Measurements from ENCODE around the gene PAQR9. TPM values are rescaled to one million over a fixed set of nuclear protein-coding genes. Genes with fewer than 3 reads are reported as not detected.

Gene PAQR9
- total RNA-seq, 1 experiment from 2014 or later = not detected

DNA sequence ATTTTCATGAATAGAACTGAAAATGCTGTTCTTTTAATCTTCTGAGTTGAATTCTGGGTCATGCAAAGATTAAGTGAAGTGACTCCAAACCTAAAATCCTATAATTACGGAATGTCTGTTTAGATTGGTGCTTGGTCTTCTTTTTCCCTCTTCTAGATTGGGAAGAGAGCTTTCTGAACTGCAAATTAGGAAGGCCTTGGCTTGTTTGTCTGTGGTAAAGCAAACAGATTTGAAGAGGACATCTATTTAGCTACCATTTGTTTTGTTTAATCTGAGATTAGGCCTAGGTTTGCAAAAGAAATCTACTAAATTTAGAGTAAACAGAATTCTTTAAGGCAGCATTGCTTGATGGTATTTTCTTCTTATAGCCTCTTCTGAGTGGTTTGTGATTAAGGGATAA is 23.5 kb downstream of the PAQR9 start:
- Histone ChIP-seq H2AFZ (no peak overlapping the region; the same call in 1 of the 2 replicates), H3K9me2 (ENCODE audit: insufficient read depth) (no peaks in the 10 kb centered on the region), H3K4me1 (replicated peaks; ENCODE audit: insufficient read depth) (no peaks in the 10 kb centered on the region), H3K27ac (no peak overlapping the region), H4K20me1 (ENCODE audit: insufficient read depth) (no peaks in the 10 kb centered on the region), H3F3A (ENCODE audit: insufficient read depth, low read depth) (no peaks in the 10 kb centered on the region), H3K79me2 (ENCODE audit: low read depth) (no peaks in the 10 kb centered on the region), H3K4me2 (no peak overlapping the region), H3K4me3 (no peak overlapping the region), H3K36me3 (ENCODE audit: low read depth) (no peaks in the 10 kb centered on the region), H3K9me3 (ENCODE audit: insufficient read depth, low read depth) (no peaks in the 10 kb centered on the region), H3K27me3 (ENCODE audit: insufficient read depth, low read depth) (no peaks in the 10 kb centered on the region)
- BruUV-seq (replicated peaks) = no TSS peak
- ChIA-PET POLR2A (ENCODE audit: unreplicated experiment) (no interaction called here), CTCF (interaction anchor here (0.5 kb wide), 1 partner anchor 97 kb away, joined by 3 read pairs; no protein-coding TSS in a partner anchor)
- intact Hi-C loops (cut with micrococcal nuclease; ENCODE audit: unreplicated experiment) = no loop called here
- no peak for TF ChIP-seq EZH2 (IDR thresholded peaks at IDR 0.05; ENCODE audit: low read depth)
- TF ChIP-seq, protein P1, sequence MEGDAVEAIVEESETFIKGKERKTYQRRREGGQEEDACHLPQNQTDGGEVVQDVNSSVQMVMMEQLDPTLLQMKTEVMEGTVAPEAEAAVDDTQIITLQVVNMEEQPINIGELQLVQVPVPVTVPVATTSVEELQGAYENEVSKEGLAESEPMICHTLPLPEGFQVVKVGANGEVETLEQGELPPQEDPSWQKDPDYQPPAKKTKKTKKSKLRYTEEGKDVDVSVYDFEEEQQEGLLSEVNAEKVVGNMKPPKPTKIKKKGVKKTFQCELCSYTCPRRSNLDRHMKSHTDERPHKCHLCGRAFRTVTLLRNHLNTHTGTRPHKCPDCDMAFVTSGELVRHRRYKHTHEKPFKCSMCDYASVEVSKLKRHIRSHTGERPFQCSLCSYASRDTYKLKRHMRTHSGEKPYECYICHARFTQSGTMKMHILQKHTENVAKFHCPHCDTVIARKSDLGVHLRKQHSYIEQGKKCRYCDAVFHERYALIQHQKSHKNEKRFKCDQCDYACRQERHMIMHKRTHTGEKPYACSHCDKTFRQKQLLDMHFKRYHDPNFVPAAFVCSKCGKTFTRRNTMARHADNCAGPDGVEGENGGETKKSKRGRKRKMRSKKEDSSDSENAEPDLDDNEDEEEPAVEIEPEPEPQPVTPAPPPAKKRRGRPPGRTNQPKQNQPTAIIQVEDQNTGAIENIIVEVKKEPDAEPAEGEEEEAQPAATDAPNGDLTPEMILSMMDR (conservative IDR thresholded peaks at IDR 0.05) = no peak
- DNase-seq = no peak

GRCh38 chr3:142935963-142936362 is 27.5 kb downstream of the PAQR9 start:
- H3K4me3 ChIP-seq = no peak overlapping the region
- no peak overlapping the region for H3K27ac ChIP-seq
- H3F3A ChIP-seq (ENCODE audit: insufficient read depth, low read depth) = no peaks in the 10 kb centered on the region
- H2AFZ ChIP-seq = no peak overlapping the region
- H3K27me3 ChIP-seq (ENCODE audit: insufficient read depth, low read depth) = no peaks in the 10 kb centered on the region
- intact Hi-C loops (cut with micrococcal nuclease; ENCODE audit: unreplicated experiment) = no loop called here
- ChIA-PET CTCF (interaction anchor here (0.6 kb wide), 1 partner anchor 1381 kb away, joined by 3 read pairs; no protein-coding TSS in a partner anchor), POLR2A (ENCODE audit: unreplicated experiment) (no interaction called here)
- no peaks in the 10 kb centered on the region for H4K20me1 ChIP-seq (ENCODE audit: insufficient read depth)
- no peaks in the 10 kb centered on the region for H3K36me3 ChIP-seq (ENCODE audit: low read depth)
- TF ChIP-seq, protein P1 (conservative IDR thresholded peaks at IDR 0.05) = no peak
- TF ChIP-seq EZH2 (IDR thresholded peaks at IDR 0.05; ENCODE audit: low read depth) = no peak
- no peak for DNase-seq
- no TSS peak for BruUV-seq (replicated peaks)
- no peak overlapping the region for H3K4me2 ChIP-seq
- no peaks in the 10 kb centered on the region for H3K9me3 ChIP-seq (ENCODE audit: insufficient read depth, low read depth)
- H3K9me2 ChIP-seq (ENCODE audit: insufficient read depth) = no peaks in the 10 kb centered on the region
- no peaks in the 10 kb centered on the region for H3K79me2 ChIP-seq (ENCODE audit: low read depth)
- H3K4me1 ChIP-seq (replicated peaks; ENCODE audit: insufficient read depth) = no peaks in the 10 kb centered on the region

DNA sequence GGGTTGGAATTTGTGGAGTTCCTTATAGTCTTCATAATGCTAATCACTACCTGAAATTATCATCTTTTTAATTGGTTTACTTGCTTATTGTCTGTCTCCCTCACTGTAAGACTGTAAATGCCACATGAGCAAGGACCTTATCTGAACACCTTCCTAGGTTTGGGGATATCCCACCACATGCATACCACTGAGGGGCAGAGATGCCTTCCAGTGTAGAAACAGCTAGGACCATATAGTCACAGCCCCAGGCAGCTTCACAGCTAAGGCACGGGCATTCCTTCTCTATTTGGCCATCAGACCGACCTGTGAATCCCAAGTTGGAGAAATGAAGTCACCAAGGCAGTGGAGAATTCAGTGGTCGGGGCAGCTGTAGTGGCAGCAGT is 28.6 kb downstream of the PAQR9 start:
- intact Hi-C loops (cut with micrococcal nuclease; ENCODE audit: unreplicated experiment) = loop anchor here (5.0 kb wide), 1 partner anchor 108 kb away; no protein-coding TSS in a partner anchor
- no peak for TF ChIP-seq EZH2 (IDR thresholded peaks at IDR 0.05; ENCODE audit: low read depth)
- TF ChIP-seq, protein P1 (conservative IDR thresholded peaks at IDR 0.05) = no peak
- no TSS peak for BruUV-seq (replicated peaks)

More for the DNA sequence above, 28.6 kb downstream of the PAQR9 start:
- Histone ChIP-seq H3K4me2 (no peak overlapping the region), H3K27me3 (ENCODE audit: insufficient read depth, low read depth) (no peaks in the 10 kb centered on the region), H3F3A (ENCODE audit: insufficient read depth, low read depth) (no peaks in the 10 kb centered on the region), H3K27ac (no peak overlapping the region), H3K36me3 (ENCODE audit: low read depth) (no peaks in the 10 kb centered on the region), H2AFZ (no peak overlapping the region), H3K4me3 (no peak overlapping the region), H3K9me3 (ENCODE audit: insufficient read depth, low read depth) (no peaks in the 10 kb centered on the region), H3K9me2 (ENCODE audit: insufficient read depth) (no peaks in the 10 kb centered on the region), H4K20me1 (ENCODE audit: insufficient read depth) (no peaks in the 10 kb centered on the region), H3K79me2 (ENCODE audit: low read depth) (no peaks in the 10 kb centered on the region), H3K4me1 (replicated peaks; ENCODE audit: insufficient read depth) (no peaks in the 10 kb centered on the region)
- POLR2A ChIA-PET (ENCODE audit: unreplicated experiment) = no interaction called here
- CTCF ChIA-PET = no interaction called here
- no peak for DNase-seq
